VCaP (cell line): ENCODE results near the gene CIAO3.

Source experiments
- H3K27ac ChIP-seq: fragments of 450-650 bp; 2 replicates; pipeline ENCODE4 v1.5.1; 2017
- TF ChIP-seq, protein P1 (sequence below): fragments of 450-650 bp; conservative IDR thresholded peaks from 2 replicates; pipeline ENCODE4 v1.5.1; 2017; ENCODE audit warnings: mild to moderate bottlenecking, moderate library complexity

The CIAO3 gene

DNA sequence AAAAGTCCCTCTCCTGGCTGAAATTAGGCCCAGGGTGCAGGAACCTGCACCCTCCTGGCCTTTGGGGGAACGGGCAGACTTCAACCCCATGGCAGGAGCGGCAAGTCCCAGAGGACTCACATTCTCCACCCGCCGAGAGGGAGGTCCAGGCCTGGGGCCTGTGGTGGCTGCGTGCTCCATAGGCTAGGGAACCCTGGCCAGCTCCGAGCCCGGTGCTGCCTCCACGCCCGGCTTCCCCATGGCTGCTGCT, 14.7 kb downstream of the CIAO3 start:
- H3K27ac ChIP-seq = peak overlapping the region; percentile 90
- TF ChIP-seq, protein P1, sequence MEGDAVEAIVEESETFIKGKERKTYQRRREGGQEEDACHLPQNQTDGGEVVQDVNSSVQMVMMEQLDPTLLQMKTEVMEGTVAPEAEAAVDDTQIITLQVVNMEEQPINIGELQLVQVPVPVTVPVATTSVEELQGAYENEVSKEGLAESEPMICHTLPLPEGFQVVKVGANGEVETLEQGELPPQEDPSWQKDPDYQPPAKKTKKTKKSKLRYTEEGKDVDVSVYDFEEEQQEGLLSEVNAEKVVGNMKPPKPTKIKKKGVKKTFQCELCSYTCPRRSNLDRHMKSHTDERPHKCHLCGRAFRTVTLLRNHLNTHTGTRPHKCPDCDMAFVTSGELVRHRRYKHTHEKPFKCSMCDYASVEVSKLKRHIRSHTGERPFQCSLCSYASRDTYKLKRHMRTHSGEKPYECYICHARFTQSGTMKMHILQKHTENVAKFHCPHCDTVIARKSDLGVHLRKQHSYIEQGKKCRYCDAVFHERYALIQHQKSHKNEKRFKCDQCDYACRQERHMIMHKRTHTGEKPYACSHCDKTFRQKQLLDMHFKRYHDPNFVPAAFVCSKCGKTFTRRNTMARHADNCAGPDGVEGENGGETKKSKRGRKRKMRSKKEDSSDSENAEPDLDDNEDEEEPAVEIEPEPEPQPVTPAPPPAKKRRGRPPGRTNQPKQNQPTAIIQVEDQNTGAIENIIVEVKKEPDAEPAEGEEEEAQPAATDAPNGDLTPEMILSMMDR = no peak

DNA sequence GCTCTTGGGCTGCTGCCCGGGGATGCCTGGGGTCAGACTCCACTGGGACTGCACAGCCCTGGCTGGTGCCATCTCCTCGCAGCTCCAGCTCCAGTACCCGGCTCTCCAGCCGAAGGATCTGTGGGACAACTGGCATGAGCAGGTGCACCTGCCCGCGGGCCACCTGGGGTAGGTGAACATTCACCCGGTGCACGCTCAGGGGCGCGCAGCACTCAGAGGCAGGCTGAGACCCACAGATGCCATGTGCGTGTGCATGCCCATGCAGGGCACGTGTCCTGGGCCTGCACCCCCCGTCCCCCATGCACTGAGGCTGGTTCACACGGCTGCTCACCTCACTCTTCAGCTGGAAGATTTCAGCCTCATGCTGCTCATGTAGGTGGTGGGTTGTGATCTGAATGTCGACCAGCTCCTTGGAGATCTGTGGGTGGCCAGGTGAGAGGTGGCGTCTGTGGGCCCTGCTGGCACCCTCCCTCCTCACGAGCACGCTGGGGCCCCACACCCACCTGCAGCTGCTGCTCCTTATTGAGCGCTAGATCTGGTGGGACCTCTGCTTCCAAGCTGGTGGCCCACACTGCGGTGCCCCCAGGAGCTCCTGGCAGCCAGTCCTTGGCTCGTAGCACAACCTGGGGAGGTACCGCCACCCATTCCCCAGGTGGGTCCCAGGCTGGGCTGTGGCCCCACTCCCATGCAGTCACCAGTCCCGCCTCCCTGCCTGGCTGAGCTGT, 15.2 kb downstream of the CIAO3 start:
- TF ChIP-seq, protein P1 = no peak
- peak overlapping the region; percentile 90 for H3K27ac ChIP-seq

DNA sequence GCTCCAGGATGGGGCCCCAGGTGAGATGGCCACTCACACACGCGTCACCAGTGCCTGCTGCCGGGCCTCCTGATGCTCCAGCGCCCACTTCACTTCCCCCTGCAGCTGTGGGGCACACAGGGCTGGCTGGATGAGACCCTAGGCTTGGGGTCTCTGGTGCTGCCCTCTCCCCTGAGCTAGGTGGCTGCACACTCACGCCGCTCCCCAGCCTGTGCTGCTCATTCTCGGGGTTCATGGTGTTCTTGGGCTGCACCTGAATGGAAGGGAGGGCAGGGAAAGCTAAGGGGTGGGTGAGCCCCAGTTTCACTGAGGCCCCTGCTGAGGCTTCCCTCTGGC, 15.8 kb downstream of the CIAO3 start:
- H3K27ac ChIP-seq = peak overlapping the region; percentile 90
- TF ChIP-seq, protein P1 = no peak

DNA sequence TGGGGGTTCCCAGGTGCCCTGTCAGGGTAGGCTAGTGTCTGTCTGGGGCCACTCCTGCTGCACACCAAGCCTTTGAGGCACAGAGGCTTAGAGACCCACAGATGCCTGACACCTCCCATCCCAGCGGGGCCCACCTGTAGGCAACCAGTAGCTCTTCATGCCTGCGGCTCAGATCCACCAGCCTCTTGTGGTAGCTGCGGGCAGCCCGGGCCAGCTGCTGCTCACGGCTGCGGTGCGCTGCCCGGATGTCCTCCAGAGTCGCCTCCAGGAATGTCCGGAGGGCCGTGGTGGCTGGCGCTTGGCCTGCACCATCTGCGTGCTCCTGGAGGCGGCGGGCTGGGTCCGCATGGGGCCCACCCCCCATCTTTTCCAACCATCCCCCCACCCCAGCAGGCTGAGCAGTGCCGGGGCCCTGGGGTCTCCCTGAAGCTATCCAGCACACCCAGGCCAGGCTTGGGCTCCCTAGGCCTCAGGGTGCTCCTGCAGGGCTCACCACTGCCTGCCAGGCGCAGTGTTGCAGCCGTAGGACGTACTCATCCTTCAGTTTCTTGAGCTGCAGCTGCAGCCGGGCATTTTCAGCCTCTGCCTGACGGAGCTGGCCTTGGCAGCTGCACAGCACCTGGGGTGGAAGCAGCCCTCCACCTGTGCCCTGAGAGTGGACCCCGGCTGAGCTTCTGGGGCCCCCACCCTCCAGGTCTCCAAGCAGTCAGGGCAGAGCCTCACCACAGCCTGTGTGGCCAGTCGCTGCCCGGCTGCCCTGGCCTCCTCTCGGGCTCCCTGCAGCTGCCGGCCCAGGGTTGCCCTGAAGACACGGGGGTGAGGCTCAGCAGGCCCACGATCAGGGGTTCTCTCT, 16.4 kb downstream of the CIAO3 start:
- peak overlapping the region; percentile 90; the same call in 1 of the 2 replicates for H3K27ac ChIP-seq
- TF ChIP-seq, protein P1 = no peak

DNA sequence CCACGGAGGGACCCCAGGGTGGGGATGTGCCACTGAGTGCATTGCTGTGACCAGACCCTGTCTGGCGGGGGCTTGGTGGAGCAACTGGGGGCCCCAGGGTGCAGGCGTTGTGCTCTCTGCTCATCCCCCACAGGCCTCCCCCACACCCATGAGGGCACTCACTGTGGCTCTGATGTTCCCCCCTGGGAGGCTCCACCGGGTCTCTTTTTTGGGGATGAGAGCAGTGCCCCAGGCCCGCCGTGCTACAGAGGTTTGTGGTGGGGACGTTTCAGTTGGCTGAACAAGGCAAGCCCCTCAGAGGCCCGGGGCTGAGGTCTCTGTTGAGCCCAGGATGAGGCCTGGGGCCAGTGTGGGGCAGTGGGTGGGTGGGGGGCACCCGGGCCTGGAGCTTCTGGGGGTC, 17.1 kb downstream of the CIAO3 start:
- TF ChIP-seq, protein P1 = no peak
- H3K27ac ChIP-seq = no peak overlapping the region

DNA sequence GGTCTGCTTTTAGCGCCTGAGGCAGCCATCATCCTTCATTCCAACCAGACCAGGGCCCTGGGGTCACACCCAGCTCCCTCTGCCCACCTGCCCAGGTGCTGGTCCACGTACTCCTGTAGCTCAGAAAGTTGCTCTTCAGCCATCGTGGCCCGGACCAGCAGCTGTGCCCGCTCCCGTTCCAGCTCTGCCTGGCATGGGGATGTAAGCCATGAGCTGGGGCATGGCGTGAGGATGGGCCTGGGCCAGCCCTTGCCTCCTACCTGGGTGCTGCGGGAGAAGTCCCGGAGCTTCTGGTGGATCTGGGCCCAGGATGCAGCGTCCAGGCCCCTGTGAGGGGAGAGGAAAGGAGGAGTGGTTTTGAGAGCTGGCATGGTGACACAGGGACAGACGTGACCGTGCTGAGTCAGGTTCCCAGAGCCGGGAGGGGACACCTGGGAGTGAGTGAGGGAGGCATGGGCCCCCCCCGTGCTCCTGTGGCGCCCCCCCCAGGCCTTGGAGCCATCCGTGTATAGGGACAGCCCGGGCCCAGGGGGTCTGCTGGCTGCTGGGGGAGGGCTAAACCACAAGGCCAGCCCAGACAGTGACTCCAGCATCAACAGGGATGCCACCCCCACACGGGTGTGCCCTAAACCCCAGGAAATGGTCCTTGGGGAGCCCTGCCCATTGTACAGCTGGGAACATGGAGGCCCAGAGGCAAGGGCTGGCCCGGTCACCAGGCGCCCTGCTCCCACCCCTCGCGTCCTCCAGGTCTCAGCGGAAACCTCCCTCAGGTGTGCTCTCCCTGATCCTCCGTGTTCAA, 17.8 kb downstream of the CIAO3 start:
- TF ChIP-seq, protein P1 = no peak
- H3K27ac ChIP-seq = no peak overlapping the region

DNA sequence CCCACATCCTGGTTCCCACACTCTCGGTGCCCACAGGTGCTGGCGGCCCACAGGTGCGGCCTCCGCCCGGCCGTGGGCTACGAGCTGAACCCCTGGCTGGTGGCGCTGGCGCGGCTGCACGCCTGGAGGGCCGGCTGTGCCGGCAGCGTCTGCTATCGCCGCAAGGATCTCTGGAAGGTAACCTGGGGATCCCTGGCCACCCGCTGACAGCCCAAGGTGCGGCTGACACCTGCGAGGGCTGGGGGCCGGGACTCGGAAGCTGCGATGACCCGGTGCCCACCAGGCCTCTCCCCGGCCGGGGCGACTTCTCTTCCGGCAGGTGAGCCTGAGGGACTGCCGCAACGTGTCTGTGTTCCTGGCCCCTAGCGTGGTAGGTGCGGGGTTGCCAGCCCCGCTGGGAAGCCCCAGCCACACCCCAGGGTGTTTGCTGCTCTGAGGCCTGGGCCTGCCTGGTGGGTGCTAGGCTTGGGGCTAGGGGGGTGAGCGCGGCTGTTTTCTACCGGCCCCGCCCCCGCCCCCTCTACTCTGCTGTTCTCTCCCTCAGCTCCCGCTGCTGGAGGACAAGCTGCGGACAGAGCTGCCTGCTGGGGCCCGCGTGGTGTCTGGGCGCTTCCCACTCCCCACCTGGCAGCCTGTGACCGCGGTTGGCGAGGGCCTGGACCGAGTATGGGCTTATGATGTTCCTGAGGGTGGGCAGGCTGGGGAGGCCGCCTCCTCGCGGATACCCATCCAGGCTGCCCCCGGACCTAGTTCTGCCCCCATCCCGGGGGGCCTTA, 18.8 kb downstream of the CIAO3 start:
- TF ChIP-seq, protein P1 = no peak
- peak overlapping the region; percentile 93 for H3K27ac ChIP-seq
